Central memory CD8-positive, alpha-beta T cell (primary cell): Measurements from ENCODE around the gene PRPF19.

Experiments used
- ATAC-seq: fragments of 150-1000 bp; cut with Tn5 transposase; replicated peaks from 2 replicates; pipeline ENCODE4 v1.10.0; 2022; ENCODE audit warnings: mild to moderate bottlenecking, moderate FRiP score, moderate number of reproducible peaks; ENCODE audit not compliant: poor library complexity, severe bottlenecking; ENCODE audit errors: extremely low read depth
- DNase-seq, 2 donors: peaks; one replicate each; pipeline ENCODE4 v3.0.0; 2021; ENCODE audit warnings: low spot score in 2 of 2
- H3K27ac Mint-ChIP-seq: one replicate; pipeline ENCODE4 v1.8.0; 2022; ENCODE audit warnings: low read depth, mild to moderate bottlenecking, moderate library complexity, mixed read lengths
- H3K27me3 Mint-ChIP-seq: one replicate; pipeline ENCODE4 v1.8.0; 2022; ENCODE audit warnings: mixed read lengths
- H3K36me3 Mint-ChIP-seq: one replicate; pipeline ENCODE4 v1.8.0; 2022; ENCODE audit warnings: mild to moderate bottlenecking, moderate library complexity, mixed read lengths; ENCODE audit not compliant: insufficient read depth
- H3K4me1 Mint-ChIP-seq: one replicate; pipeline ENCODE4 v1.8.0; 2022; ENCODE audit warnings: mixed read lengths
- H3K4me3 Mint-ChIP-seq: one replicate; pipeline ENCODE4 v1.8.0; 2022; ENCODE audit warnings: mild to moderate bottlenecking, moderate library complexity, mixed read lengths
- H3K9me3 Mint-ChIP-seq: one replicate; pipeline ENCODE4 v1.8.0; 2022; ENCODE audit warnings: mixed read lengths

The PRPF19 gene

DNA sequence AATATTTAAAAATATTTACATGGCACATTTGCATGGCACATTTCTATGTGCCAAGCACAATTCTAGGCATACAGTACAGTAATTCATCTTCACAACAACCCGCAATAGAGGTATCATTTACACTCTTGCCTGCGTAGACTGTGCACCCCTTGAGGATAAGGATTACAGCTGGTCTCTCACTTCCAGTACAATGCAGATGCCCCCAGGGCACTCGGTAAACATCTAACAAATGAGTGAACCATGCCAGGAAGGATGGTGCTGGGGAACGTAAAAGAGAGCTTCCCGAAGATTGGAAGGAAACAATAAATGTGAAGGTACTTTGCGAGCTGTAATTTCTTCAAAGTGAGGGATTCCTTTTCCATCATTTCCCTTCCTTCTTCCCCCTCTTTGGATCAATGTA lies 1.3 kb downstream of the PRPF19 start:
- Mint-ChIP-seq H3K27me3 (no peaks in the 10 kb centered on the region), H3K9me3 (no peaks in the 10 kb centered on the region), H3K4me3 (peak overlapping the region; percentile 92), H3K27ac (peak overlapping the region; percentile 91), H3K36me3 (peaks cover 29% of the 10 kb centered on the region), H3K4me1 (peaks cover 38% of the 10 kb centered on the region)
- DNase-seq (no peak), ATAC-seq (no peak)

DNA sequence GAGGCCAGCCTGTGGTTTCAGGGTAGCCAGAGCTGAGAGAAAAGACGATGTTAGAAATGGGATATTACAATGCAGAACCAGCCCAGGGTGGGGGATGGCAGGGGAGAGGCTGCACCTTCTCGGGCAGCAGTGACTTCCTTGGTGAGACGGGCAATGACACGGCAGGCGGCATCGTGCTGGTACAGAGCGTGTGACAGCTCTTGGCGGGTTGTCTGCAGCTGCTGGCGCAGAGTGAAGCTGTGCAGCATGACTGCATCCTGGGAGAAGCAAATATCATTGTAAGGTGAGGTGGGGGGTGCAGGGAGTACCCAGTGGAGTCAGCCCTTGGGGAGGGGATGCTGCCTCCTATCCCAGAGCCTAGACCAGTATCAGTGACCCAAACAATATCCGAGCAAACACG lies 3.8 kb downstream of the PRPF19 start:
- peak overlapping the region; percentile 30 for H3K27ac Mint-ChIP-seq
- no peaks in the 10 kb centered on the region for H3K9me3 Mint-ChIP-seq
- H3K4me1 Mint-ChIP-seq: peaks cover 35% of the 10 kb centered on the region
- H3K4me3 Mint-ChIP-seq: no peak overlapping the region
- no peak for ATAC-seq
- no peak for DNase-seq
- peaks cover 47% of the 10 kb centered on the region for H3K36me3 Mint-ChIP-seq
- no peaks in the 10 kb centered on the region for H3K27me3 Mint-ChIP-seq

- Mint-ChIP-seq H3K4me1 (peaks cover 23% of the 10 kb centered on the region), H3K27me3 (no peaks in the 10 kb centered on the region), H3K27ac (no peak overlapping the region), H3K9me3 (no peaks in the 10 kb centered on the region), H3K4me3 (no peak overlapping the region), H3K36me3 (peaks cover 54% of the 10 kb centered on the region)
- DNase-seq (no peak), ATAC-seq (no peak)
These were observed 5.5 kb downstream of the PRPF19 start for GRCh38 chr11:60900673-60901404.

DNA sequence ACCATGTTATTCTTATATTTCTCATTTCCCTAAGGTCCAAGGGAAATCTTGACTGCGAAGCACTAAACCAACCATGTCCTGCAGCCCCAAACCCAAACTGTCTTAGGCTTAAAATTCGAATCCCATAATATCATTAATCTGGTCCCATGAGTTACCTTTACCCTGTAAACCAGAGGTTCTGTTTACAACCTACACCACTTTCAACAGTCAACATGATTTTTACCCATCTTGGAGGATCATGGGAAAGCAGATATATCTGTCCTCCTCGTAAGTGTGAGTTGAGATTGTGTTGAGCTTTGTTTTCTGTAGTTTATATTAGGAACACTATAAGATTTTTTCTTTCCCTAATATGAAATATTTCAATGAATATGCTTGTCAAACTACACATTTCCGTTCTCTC lies 6.4 kb downstream of the PRPF19 start:
- no peak overlapping the region for H3K27ac Mint-ChIP-seq
- no peak overlapping the region for H3K4me3 Mint-ChIP-seq
- no peaks in the 10 kb centered on the region for H3K27me3 Mint-ChIP-seq
- H3K36me3 Mint-ChIP-seq: peaks cover 62% of the 10 kb centered on the region
- H3K9me3 Mint-ChIP-seq: no peaks in the 10 kb centered on the region
- no peak for ATAC-seq
- H3K4me1 Mint-ChIP-seq: peaks cover 15% of the 10 kb centered on the region
- no peak for DNase-seq

GRCh38 chr11:60899046-60899936 lies 7.1 kb downstream of the PRPF19 start:
- ATAC-seq (peak; percentile 71), DNase-seq (no peak)
- no peaks in the 10 kb centered on the region for H3K27me3 Mint-ChIP-seq
- peaks cover 11% of the 10 kb centered on the region for H3K4me1 Mint-ChIP-seq
- H3K27ac Mint-ChIP-seq: no peak overlapping the region
- H3K9me3 Mint-ChIP-seq: no peaks in the 10 kb centered on the region
- H3K36me3 Mint-ChIP-seq: peaks cover 66% of the 10 kb centered on the region
- H3K4me3 Mint-ChIP-seq: no peak overlapping the region

- ATAC-seq (no peak), DNase-seq (no peak)
- H3K9me3 Mint-ChIP-seq: no peaks in the 10 kb centered on the region
- no peaks in the 10 kb centered on the region for H3K27me3 Mint-ChIP-seq
- peaks cover 66% of the 10 kb centered on the region for H3K36me3 Mint-ChIP-seq
- H3K27ac Mint-ChIP-seq: no peak overlapping the region
- H3K4me3 Mint-ChIP-seq: no peak overlapping the region
- no peaks in the 10 kb centered on the region for H3K4me1 Mint-ChIP-seq
These were observed 8.9 kb downstream of the PRPF19 start for GRCh38 chr11:60897496-60897895.

DNA sequence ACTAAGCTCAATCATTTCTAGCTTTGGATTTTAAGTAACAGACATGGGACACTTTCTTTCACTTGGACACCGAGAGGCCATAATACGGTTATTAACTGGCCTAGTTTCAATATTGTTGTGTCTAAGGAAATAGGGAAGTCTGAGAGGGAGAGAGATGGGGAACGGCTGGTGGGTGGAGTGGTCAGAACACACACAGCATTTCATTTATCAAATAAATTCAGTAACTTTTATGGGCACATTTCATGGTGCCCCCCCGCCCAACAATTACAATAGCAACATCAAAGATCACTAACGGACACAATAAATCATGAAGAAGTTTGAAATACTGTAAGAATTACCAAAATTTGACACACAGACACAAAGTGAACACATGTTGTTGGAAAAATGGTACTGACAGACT lies 10.7 kb downstream of the PRPF19 start:
- DNase-seq (no peak), ATAC-seq (no peak)
- Mint-ChIP-seq H3K27me3 (no peaks in the 10 kb centered on the region), H3K27ac (no peak overlapping the region), H3K4me1 (no peaks in the 10 kb centered on the region), H3K9me3 (no peaks in the 10 kb centered on the region), H3K4me3 (no peak overlapping the region), H3K36me3 (peaks cover 58% of the 10 kb centered on the region)

- H3K9me3 Mint-ChIP-seq: no peaks in the 10 kb centered on the region
- H3K4me3 Mint-ChIP-seq: no peak overlapping the region
- no peaks in the 10 kb centered on the region for H3K27me3 Mint-ChIP-seq
- no peak overlapping the region for H3K27ac Mint-ChIP-seq
- ATAC-seq (no peak), DNase-seq (no peak)
- H3K4me1 Mint-ChIP-seq: no peaks in the 10 kb centered on the region
- H3K36me3 Mint-ChIP-seq: peaks cover 32% of the 10 kb centered on the region
These were observed 15.2 kb downstream of the PRPF19 start for GRCh38 chr11:60891103-60891741.

GRCh38 chr11:60890696-60891095 lies 15.7 kb downstream of the PRPF19 start:
- Mint-ChIP-seq H3K9me3 (no peaks in the 10 kb centered on the region), H3K27ac (no peak overlapping the region), H3K36me3 (peaks cover 29% of the 10 kb centered on the region), H3K27me3 (no peaks in the 10 kb centered on the region), H3K4me3 (no peak overlapping the region), H3K4me1 (no peaks in the 10 kb centered on the region)
- DNase-seq (no peak), ATAC-seq (no peak)

- H3K36me3 Mint-ChIP-seq: peaks cover 20% of the 10 kb centered on the region
These were observed 16.5 kb downstream of the PRPF19 start for GRCh38 chr11:60889869-60890311.

DNA sequence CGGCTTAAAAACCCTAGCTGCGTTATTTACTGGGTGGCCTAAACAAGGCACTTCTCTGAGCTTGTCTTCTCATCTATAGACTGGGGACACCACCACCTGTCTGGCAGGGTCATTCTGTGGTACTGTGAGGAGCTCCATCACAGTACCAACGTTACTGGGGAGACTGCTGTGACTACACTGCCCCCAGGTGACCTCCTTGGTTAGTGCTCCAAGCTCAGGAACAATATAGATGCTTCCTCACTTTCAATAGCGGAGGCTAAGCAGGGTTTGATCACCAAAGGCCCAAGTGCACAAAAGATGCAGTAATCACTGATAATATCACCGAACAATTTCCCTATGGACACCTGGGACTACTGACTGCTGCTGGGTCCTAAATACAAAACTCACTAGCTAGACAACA lies 18.8 kb downstream of the PRPF19 start:
- ATAC-seq: peak; percentile 54
- no peak for DNase-seq
- Mint-ChIP-seq H3K4me3 (no peak overlapping the region), H3K9me3 (no peaks in the 10 kb centered on the region), H3K27me3 (no peaks in the 10 kb centered on the region), H3K4me1 (peaks cover 10% of the 10 kb centered on the region), H3K36me3 (peaks cover 17% of the 10 kb centered on the region), H3K27ac (no peak overlapping the region)

More at GRCh38 chr11:60889869-60890311, 16.5 kb downstream of the PRPF19 start:
- Mint-ChIP-seq H3K27ac (peak overlapping the region; percentile 80), H3K27me3 (no peaks in the 10 kb centered on the region), H3K4me3 (no peak overlapping the region), H3K9me3 (no peaks in the 10 kb centered on the region), H3K4me1 (no peaks in the 10 kb centered on the region)
- no peak for ATAC-seq
- DNase-seq: no peak

DNA sequence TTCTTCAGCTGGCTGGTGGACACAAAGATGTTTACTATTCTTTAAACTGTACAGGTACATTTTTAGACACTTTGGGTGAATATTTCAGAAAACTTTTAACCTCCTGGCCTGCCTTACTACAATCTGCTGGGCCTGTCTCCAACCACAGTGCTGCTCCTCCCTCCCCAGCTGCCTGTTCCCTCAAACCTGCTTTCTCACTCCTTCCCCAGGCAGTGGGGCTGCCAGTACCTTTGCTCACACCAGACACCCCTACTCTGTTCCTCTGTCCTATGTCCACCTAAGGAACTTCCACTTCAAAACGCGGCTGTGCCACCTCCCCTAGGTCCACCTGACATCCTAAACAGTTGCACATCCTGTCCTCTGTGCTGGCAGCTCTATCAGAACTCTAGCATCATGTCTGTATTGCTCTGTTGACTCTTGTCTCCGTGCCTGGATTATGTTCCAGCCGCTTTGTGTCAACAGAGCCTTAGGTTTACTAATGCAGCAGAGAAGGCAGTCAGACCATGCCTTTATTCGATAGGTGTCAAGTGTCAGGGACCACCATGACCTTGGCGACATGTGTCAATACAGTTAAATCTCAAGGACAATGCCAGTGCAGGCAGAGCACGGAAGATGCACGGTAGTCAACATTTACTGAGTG lies 25.6 kb downstream of the PRPF19 start:
- H3K36me3 Mint-ChIP-seq: peaks cover 28% of the 10 kb centered on the region
- no peak for DNase-seq
- no peak overlapping the region for H3K27ac Mint-ChIP-seq
- H3K4me1 Mint-ChIP-seq: peaks cover 16% of the 10 kb centered on the region
- H3K27me3 Mint-ChIP-seq: no peaks in the 10 kb centered on the region
- no peaks in the 10 kb centered on the region for H3K9me3 Mint-ChIP-seq
- no peak overlapping the region for H3K4me3 Mint-ChIP-seq
- no peak for ATAC-seq
